Effector memory CD4-positive, alpha-beta T cell (primary cell): Measurements from ENCODE around the gene ASPN.

Source experiments
- DNase-seq, 3 donors: peaks; one replicate each; pipeline ENCODE4 v3.0.0-alpha.2; 2020
- H3K27ac ChIP-seq: 2 replicates; pipeline ENCODE4 v1.7.0; 2013; ENCODE audit warnings: mild to moderate bottlenecking, low read length, moderate library complexity; ENCODE audit not compliant: insufficient read depth, poor library complexity, severe bottlenecking
- H3K27me3 ChIP-seq: replicated peaks from 2 replicates; pipeline ENCODE4 v1.7.0; 2013; ENCODE audit warnings: mild to moderate bottlenecking, low read length; ENCODE audit not compliant: insufficient read depth, control insufficient read depth, poor library complexity, severe bottlenecking
- H3K36me3 ChIP-seq: 2 replicates; pipeline ENCODE4 v1.7.0; 2013; ENCODE audit warnings: mild to moderate bottlenecking, low read length, moderate library complexity; ENCODE audit not compliant: control insufficient read depth, insufficient read depth
- H3K4me1 ChIP-seq: 2 replicates; pipeline ENCODE4 v1.7.0; 2013; ENCODE audit warnings: low read length, mild to moderate bottlenecking; ENCODE audit not compliant: control insufficient read depth, insufficient read depth, poor library complexity, severe bottlenecking
- H3K4me3 ChIP-seq: 2 replicates; pipeline ENCODE4 v1.7.0; 2013; ENCODE audit warnings: low read length, low read depth, mild to moderate bottlenecking; ENCODE audit not compliant: insufficient read depth, poor library complexity, severe bottlenecking
- H3K9me3 ChIP-seq: 2 replicates; pipeline ENCODE4 v1.7.0; 2013; ENCODE audit warnings: mild to moderate bottlenecking, low read length, moderate library complexity; ENCODE audit not compliant: control insufficient read depth

ASPN gene

GRCh38 chr9:92479346-92479745, 3.0 kb downstream of the ASPN start:
- Histone ChIP-seq H3K4me1 (no peaks in the 10 kb centered on the region), H3K27me3 (no peaks in the 10 kb centered on the region), H3K36me3 (no peaks in the 10 kb centered on the region), H3K4me3 (no peak overlapping the region), H3K9me3 (no peaks in the 10 kb centered on the region), H3K27ac (no peak overlapping the region)
- no peak for DNase-seq

- no peak overlapping the region for H3K4me3 ChIP-seq
- no peaks in the 10 kb centered on the region for H3K27me3 ChIP-seq
- no peaks in the 10 kb centered on the region for H3K9me3 ChIP-seq
- no peaks in the 10 kb centered on the region for H3K36me3 ChIP-seq
- DNase-seq: no peak
- H3K27ac ChIP-seq: no peak overlapping the region
- no peaks in the 10 kb centered on the region for H3K4me1 ChIP-seq
Observed at GRCh38 chr9:92478783-92479182, 3.5 kb downstream of the ASPN start.

GRCh38 chr9:92476962-92477361, 5.3 kb downstream of the ASPN start:
- Histone ChIP-seq H3K27ac (no peak overlapping the region), H3K4me3 (no peak overlapping the region), H3K4me1 (no peaks in the 10 kb centered on the region), H3K9me3 (no peaks in the 10 kb centered on the region), H3K27me3 (no peaks in the 10 kb centered on the region), H3K36me3 (no peaks in the 10 kb centered on the region)
- no peak for DNase-seq

GRCh38 chr9:92474587-92474986, 7.7 kb downstream of the ASPN start:
- H3K36me3 ChIP-seq: no peaks in the 10 kb centered on the region
- DNase-seq: no peak
- no peaks in the 10 kb centered on the region for H3K9me3 ChIP-seq
- H3K27ac ChIP-seq: no peak overlapping the region
- H3K4me3 ChIP-seq: no peak overlapping the region
- no peaks in the 10 kb centered on the region for H3K4me1 ChIP-seq
- H3K27me3 ChIP-seq: no peaks in the 10 kb centered on the region

GRCh38 chr9:92468206-92468605, 14.1 kb downstream of the ASPN start:
- Histone ChIP-seq H3K27ac (no peak overlapping the region), H3K4me1 (no peaks in the 10 kb centered on the region), H3K4me3 (no peak overlapping the region), H3K27me3 (no peaks in the 10 kb centered on the region), H3K9me3 (no peaks in the 10 kb centered on the region), H3K36me3 (no peaks in the 10 kb centered on the region)
- no peak for DNase-seq

- H3K27me3 ChIP-seq: no peaks in the 10 kb centered on the region
- H3K9me3 ChIP-seq: no peaks in the 10 kb centered on the region
- no peak overlapping the region for H3K27ac ChIP-seq
- no peak for DNase-seq
- H3K4me1 ChIP-seq: no peaks in the 10 kb centered on the region
- no peak overlapping the region for H3K4me3 ChIP-seq
- no peaks in the 10 kb centered on the region for H3K36me3 ChIP-seq
Observed at GRCh38 chr9:92467511-92467910, 14.8 kb downstream of the ASPN start.

DNA sequence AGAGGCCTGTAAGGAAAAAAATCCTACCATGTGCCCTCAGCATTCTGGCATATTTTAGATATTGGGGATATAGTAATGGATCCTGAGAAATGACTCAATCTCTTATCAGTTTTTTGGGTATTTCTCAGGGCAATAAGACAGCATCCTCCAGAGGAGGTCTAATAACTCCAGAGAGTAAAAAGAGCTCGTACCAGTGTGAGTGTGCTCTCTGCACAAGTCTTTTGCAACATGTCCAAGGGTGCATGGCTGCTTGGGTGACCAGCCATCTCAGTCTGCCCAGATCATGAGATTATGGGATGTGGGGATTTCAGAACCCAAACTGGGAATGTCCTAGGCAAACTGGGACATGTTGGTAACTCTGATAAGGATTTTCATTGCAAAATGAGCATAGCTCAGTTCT, 15.3 kb downstream of the ASPN start:
- Histone ChIP-seq H3K9me3 (no peaks in the 10 kb centered on the region), H3K27ac (no peak overlapping the region), H3K36me3 (no peaks in the 10 kb centered on the region), H3K4me1 (no peaks in the 10 kb centered on the region), H3K4me3 (no peak overlapping the region), H3K27me3 (no peaks in the 10 kb centered on the region)
- DNase-seq: no peak

DNA sequence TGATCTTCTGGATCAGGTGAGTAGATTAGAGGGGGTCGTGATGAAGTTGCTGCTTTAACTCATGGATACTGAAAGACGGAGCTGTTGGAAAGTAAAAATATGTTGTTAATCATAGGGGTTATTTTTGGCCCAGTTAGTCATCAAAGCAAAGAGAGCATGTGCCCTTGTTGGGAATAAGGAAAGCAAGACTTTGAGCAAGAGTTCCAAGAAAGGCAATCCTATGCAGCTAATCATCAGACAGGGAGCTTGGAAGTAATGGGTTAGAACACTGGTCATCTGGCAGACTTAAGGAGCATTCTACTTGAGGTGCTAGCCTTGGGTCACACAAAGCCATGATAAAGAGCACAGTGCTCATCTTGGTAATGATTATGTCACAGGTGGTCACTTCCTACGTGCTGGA, 18.3 kb downstream of the ASPN start:
- Histone ChIP-seq H3K4me3 (no peak overlapping the region), H3K27ac (no peak overlapping the region), H3K27me3 (no peaks in the 10 kb centered on the region), H3K4me1 (no peaks in the 10 kb centered on the region), H3K9me3 (no peaks in the 10 kb centered on the region), H3K36me3 (no peaks in the 10 kb centered on the region)
- no peak for DNase-seq

GRCh38 chr9:92463387-92463786, 18.9 kb downstream of the ASPN start:
- Histone ChIP-seq H3K27ac (no peak overlapping the region), H3K4me3 (no peak overlapping the region), H3K9me3 (no peaks in the 10 kb centered on the region), H3K4me1 (no peaks in the 10 kb centered on the region), H3K36me3 (no peaks in the 10 kb centered on the region), H3K27me3 (no peaks in the 10 kb centered on the region)
- no peak for DNase-seq

DNA sequence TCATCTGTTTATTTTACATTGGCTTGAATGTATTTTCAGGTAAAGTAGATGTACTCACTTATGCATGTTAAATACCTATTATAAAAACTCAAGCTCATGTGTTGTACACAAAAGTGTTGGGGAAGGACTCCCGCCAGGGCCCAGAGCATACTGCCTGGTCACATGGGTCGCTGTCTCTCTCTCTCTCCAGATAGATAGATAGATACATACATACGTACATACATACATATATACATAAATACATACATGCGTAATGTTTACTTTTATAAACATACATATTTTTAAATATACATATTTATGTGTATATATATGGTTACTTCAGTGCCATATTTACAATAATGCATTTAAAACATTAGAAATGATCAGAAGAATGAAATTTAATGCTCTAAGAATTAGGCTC, 24.7 kb downstream of the ASPN start:
- H3K4me3 ChIP-seq: no peak overlapping the region
- no peaks in the 10 kb centered on the region for H3K27me3 ChIP-seq
- H3K27ac ChIP-seq: no peak overlapping the region
- no peaks in the 10 kb centered on the region for H3K36me3 ChIP-seq
- no peaks in the 10 kb centered on the region for H3K9me3 ChIP-seq
- no peaks in the 10 kb centered on the region for H3K4me1 ChIP-seq
- no peak for DNase-seq

GRCh38 chr9:92455217-92455616, 27.1 kb downstream of the ASPN start:
- Histone ChIP-seq H3K4me1 (no peaks in the 10 kb centered on the region), H3K27me3 (no peaks in the 10 kb centered on the region), H3K4me3 (no peak overlapping the region), H3K9me3 (no peaks in the 10 kb centered on the region), H3K36me3 (no peaks in the 10 kb centered on the region), H3K27ac (no peak overlapping the region)
- DNase-seq: no peak
